GOT3 (cell line): ENCODE results near the gene SMOC2.

ENCODE experiments used
- DNase-seq: peaks from one replicate; lab custom pipeline; 2025; ENCODE audit warnings: mixed read lengths; lab: John Stamatoyannopoulos, UW

The SMOC2 gene

GRCh38 chr6:168625602-168626001 lies 184.6 kb downstream of the SMOC2 start:
- no peak for DNase-seq

- DNase-seq, result no peak
These were observed 185.1 kb downstream of the SMOC2 start for GRCh38 chr6:168626046-168626602.

GRCh38 chr6:168627506-168628175 lies 186.7 kb downstream of the SMOC2 start:
- DNase-seq, result no peak

- DNase-seq, result no peak
These were observed 187.2 kb downstream of the SMOC2 start for GRCh38 chr6:168628176-168628553.

- DNase-seq, result no peak
These were observed 187.8 kb downstream of the SMOC2 start for GRCh38 chr6:168628732-168629245.

- DNase-seq, result no peak
These were observed 190.6 kb downstream of the SMOC2 start for GRCh38 chr6:168631564-168631963.

- no peak for DNase-seq
These were observed 191.7 kb downstream of the SMOC2 start for GRCh38 chr6:168632694-168633093.

- DNase-seq, result no peak
These were observed 193.8 kb downstream of the SMOC2 start for GRCh38 chr6:168634541-168635328.

GRCh38 chr6:168636147-168637004 lies 195.4 kb downstream of the SMOC2 start:
- no peak for DNase-seq

- DNase-seq, result no peak
These were observed 196.8 kb downstream of the SMOC2 start for GRCh38 chr6:168637834-168638233.

- DNase-seq, result no peak
These were observed 197.7 kb downstream of the SMOC2 start for GRCh38 chr6:168638468-168639271.

GRCh38 chr6:168640181-168640580 lies 199.2 kb downstream of the SMOC2 start:
- DNase-seq, result no peak

GRCh38 chr6:168640768-168641167 lies 199.8 kb downstream of the SMOC2 start:
- DNase-seq, result no peak

- no peak for DNase-seq
These were observed 200.5 kb downstream of the SMOC2 start for GRCh38 chr6:168641446-168641845.

- no peak for DNase-seq
These were observed 202.4 kb downstream of the SMOC2 start for GRCh38 chr6:168643401-168643800.

GRCh38 chr6:168645326-168645725 lies 204.3 kb downstream of the SMOC2 start:
- DNase-seq, result no peak

GRCh38 chr6:168647271-168647670 lies 206.3 kb downstream of the SMOC2 start:
- DNase-seq, result no peak

- no peak for DNase-seq
These were observed 207.5 kb downstream of the SMOC2 start for GRCh38 chr6:168648240-168649125.

GRCh38 chr6:168649209-168649608 lies 208.2 kb downstream of the SMOC2 start:
- DNase-seq, result no peak

- DNase-seq, result no peak
These were observed 209.7 kb downstream of the SMOC2 start for GRCh38 chr6:168650671-168651111.
